ENCODE data around the gene DAZAP1.

The DAZAP1 gene

GRCh38 chr19:1423436-1424191 is 16.2 kb downstream of the DAZAP1 start:
- DNase-seq (ENCODE audit: extremely low read depth, low read depth), result no peak
- no peak overlapping the region for H3K4me3 ChIP-seq (replicated peaks; ENCODE audit: low read depth, low read length)
- TF ChIP-seq CTCF (IDR thresholded peaks at IDR 0.05; ENCODE audit: low read depth, low read length, missing control alignments), result no peak

GRCh38 chr19:1424192-1424955 is 17.0 kb downstream of the DAZAP1 start:
- no peak for DNase-seq (ENCODE audit: extremely low read depth, low read depth)
- H3K4me3 ChIP-seq (replicated peaks; ENCODE audit: low read depth, low read length), result no peak overlapping the region
- TF ChIP-seq CTCF (IDR thresholded peaks at IDR 0.05; ENCODE audit: low read depth, low read length, missing control alignments), result no peak

GRCh38 chr19:1425102-1425837 is 17.9 kb downstream of the DAZAP1 start:
- DNase-seq (ENCODE audit: extremely low read depth, low read depth), result no peak

GRCh38 chr19:1425902-1426301 is 18.5 kb downstream of the DAZAP1 start:
- no peak overlapping the region for H3K4me3 ChIP-seq (replicated peaks; ENCODE audit: low read depth, low read length)
- TF ChIP-seq CTCF (IDR thresholded peaks at IDR 0.05; ENCODE audit: low read depth, low read length, missing control alignments), result no peak
- no peak for DNase-seq (ENCODE audit: extremely low read depth, low read depth)

More at GRCh38 chr19:1425102-1425837, 17.9 kb downstream of the DAZAP1 start:
- TF ChIP-seq CTCF (IDR thresholded peaks at IDR 0.05; ENCODE audit: low read depth, low read length, missing control alignments), result no peak
- H3K4me3 ChIP-seq (replicated peaks; ENCODE audit: low read depth, low read length), result no peak overlapping the region

GRCh38 chr19:1426736-1427135 is 19.4 kb downstream of the DAZAP1 start:
- no peak for TF ChIP-seq CTCF (IDR thresholded peaks at IDR 0.05; ENCODE audit: low read depth, low read length, missing control alignments)

GRCh38 chr19:1427221-1427920 is 20.0 kb downstream of the DAZAP1 start:
- no peak for TF ChIP-seq CTCF (IDR thresholded peaks at IDR 0.05; ENCODE audit: low read depth, low read length, missing control alignments)
- H3K4me3 ChIP-seq (replicated peaks; ENCODE audit: low read depth, low read length), result no peak overlapping the region
- no peak for DNase-seq (ENCODE audit: extremely low read depth, low read depth)

More at GRCh38 chr19:1426736-1427135, 19.4 kb downstream of the DAZAP1 start:
- no peak for DNase-seq (ENCODE audit: extremely low read depth, low read depth)
- no peak overlapping the region for H3K4me3 ChIP-seq (replicated peaks; ENCODE audit: low read depth, low read length)

All from HFF-Myc (cell line).